Kidney capillary endothelial cell (primary cell): ENCODE data around the gene PROX1.

Experiments
- DNase-seq: peaks from one replicate; pipeline ENCODE4 v3.0.0-alpha.2; 2018; ENCODE audit warnings: low spot score

PROX1 gene, protein sequence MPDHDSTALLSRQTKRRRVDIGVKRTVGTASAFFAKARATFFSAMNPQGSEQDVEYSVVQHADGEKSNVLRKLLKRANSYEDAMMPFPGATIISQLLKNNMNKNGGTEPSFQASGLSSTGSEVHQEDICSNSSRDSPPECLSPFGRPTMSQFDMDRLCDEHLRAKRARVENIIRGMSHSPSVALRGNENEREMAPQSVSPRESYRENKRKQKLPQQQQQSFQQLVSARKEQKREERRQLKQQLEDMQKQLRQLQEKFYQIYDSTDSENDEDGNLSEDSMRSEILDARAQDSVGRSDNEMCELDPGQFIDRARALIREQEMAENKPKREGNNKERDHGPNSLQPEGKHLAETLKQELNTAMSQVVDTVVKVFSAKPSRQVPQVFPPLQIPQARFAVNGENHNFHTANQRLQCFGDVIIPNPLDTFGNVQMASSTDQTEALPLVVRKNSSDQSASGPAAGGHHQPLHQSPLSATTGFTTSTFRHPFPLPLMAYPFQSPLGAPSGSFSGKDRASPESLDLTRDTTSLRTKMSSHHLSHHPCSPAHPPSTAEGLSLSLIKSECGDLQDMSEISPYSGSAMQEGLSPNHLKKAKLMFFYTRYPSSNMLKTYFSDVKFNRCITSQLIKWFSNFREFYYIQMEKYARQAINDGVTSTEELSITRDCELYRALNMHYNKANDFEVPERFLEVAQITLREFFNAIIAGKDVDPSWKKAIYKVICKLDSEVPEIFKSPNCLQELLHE

DNA sequence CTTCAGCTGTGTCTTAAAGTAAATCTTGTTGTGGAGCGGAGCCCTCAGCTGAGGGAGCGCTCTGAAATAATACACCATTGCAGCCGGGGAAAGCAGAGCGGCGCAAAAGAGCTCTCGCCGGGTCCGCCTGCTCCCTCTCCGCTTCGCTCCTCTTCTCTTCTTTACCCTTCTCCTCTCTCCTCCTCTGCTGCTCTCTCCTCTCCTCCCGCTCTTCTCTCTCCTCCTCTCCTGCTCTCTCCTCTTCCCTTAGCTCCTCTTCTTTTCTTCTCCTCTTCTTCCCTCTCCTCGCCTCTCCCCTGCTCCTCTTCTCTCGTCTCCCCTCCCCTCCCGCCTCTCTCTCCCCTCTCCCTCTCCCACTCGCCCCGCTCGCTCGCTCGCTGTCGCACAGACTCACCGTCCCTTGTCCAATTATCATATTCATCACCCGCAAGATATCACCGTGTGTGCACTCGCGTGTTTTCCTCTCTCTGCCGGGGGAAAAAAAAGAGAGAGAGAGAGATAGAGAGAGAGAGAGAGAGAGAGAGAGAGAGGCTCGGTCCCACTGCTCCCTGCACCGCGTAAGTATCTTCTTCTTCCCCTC lies at the start of gene PROX1:
Gene PROX1 (plus strand): TSS at position 47 of the 580 bp plus-strand sequence. CDS start 8,563 bp downstream, outside the sequence.
- DNase-seq, result peak; percentile 57

DNA sequence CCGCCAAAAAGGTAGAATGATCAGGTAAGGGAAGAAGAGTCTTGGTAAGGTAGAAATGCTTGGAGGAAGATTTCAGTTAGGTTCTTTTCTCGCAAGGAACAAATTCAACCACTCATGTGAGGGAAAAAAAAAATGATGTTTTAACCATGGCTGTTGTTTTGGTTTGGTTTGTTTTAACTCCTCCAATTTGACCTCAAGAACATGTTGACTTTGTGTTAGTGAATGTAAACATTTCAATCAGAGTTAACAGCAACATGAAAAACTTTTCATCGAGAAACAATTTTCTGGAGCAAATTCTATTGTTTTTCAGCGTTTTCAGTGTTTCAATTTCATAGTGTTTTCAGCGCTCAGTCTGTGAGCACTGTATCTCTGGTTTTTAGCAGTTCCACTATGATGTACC lies 49.0 kb upstream of the PROX1 start:
- no peak for DNase-seq

DNA sequence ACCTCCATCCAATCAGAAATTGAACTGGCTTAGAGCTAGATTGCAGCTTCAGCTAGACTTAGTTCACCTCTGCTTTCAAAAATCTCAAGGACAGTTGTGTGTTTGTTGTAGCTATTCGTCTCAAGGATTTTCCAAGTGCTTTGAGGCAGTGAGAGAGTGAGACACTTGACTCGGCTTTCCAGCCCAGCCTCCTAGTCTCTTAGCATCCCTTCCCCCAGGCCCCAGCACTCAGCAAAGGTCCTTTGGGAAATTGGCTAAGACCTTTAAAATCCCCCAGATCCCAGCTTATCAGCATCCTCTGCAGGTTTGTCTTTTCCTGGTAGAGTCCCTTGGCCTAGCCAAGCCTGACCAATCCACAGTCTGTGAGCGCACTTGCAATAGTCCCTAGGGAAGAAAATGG lies 47.9 kb upstream of the PROX1 start:
- no peak for DNase-seq

DNA sequence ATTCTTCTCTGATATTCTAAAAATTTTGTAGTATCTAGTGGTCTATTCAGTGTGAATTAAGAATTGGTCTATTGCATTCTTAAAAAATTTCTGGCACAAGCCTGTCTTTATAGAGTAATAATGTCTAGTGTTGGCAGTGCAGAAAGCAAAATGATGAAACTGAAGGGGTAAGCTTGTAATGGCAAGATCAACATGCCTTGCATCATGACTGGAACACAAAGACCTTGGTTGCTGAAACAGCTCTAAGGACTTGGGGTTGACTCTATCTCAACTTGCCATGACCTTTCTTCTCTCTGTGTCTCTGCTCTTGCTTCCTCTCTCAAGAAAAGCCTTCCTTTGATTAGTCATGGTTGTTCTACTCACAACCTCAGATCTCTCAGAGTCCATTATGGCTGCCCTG lies 46.8 kb upstream of the PROX1 start:
- DNase-seq, result no peak

DNA sequence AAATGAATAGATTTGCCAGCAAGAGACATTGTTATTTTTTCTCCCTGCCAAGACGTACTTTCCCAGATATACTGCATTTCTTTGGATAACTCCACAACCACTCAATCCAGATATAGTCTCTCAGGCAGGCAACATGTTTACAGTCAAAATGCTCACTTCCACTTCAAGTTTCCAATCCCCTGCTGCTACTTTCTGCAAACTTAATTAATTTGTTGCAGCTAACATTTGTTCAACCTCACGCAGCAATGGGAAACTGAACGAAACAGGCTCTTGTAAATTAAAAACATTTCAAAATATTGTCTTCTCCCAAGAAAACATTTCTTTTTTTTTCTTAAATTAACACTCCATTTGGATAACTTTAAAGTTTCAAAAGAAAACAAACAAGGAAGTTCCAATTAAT lies 45.7 kb upstream of the PROX1 start:
- no peak for DNase-seq

DNA sequence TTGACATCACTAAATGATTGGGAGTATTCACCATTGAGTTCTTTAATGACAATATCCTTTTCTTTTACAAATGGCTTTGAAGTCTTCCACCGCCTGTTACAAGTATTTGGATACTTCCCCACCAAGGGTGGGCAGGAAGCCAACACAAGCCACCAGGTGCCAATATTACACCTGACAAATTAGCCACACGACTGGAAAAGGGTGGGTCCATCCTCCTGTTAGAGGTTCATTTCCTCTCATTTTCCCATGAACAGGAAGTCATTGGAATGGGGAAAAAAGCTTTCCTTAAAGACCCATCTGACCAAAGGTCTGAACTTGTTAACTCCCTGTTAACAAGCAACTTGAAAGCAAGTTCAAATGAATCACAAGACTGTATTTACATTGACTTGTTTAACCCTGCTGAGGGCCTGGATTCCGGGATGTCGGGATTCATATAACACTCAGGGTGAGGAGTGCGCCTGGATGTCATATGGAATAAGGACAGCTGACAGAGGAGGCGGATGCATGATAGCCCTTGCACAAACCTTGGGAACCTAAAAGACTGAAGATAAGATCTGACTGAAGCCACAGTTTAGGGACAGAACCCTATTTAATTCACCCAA lies 40.5 kb upstream of the PROX1 start:
- DNase-seq, result no peak

DNA sequence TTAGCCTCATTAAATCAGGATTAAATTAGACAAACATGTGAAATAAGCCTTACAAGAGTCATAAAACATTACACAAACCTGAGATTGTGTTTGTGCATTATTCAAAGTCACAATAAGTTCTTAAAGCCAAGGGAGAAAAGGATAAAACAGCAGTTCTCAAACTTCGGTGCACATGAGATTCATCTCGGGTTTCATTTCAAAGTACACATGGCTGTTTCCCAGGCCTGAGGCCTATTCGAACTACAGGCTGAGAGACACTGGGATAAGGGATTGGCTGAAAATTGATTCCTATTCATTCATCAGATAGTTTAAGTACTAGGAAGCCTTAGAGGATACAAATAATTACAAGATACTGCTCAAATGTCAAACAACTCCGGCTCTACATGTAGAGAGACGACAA lies 35.9 kb upstream of the PROX1 start:
- DNase-seq, result no peak

DNA sequence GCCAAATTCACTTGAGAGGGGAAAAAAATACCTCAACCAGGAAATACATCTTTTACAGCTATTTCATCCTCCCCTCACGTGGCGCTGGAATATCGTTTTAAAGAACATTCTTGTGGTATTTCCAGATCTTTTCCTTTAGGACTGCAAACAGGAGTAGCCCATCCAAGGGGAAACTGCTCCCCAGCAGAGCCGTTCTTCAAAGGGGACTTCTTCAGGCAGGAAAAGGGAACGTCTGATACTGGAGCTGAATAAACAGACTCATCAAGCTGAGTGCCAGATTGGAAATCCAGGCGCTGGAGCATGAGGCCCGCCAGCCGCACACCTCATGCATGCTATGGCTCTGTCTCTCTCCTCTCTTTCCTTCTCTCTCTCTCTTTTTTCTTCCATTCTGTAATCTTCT lies 34.0 kb upstream of the PROX1 start:
- no peak for DNase-seq

DNA sequence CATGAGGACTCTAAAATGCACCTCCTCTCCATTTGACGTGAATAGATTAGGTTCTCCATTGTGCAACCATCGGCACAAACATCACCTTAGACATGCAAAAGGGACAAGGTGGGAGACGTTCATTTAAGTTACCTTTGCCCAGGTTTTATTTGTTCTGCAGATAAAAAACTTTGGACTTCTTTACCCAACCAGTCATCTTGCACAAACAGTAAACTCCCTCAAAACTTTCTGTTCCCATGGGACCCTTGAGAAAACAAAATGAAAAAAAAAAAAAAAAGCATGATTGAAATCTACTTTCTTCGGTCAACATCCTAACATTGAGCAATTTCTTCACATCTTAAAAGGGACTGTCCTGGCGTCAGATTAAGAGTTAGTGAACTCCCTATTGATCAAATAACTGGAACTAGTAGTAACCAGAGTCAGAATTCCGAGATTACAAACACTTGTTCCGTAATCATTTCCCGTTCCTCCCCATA lies 31.4 kb upstream of the PROX1 start:
- no peak for DNase-seq

DNA sequence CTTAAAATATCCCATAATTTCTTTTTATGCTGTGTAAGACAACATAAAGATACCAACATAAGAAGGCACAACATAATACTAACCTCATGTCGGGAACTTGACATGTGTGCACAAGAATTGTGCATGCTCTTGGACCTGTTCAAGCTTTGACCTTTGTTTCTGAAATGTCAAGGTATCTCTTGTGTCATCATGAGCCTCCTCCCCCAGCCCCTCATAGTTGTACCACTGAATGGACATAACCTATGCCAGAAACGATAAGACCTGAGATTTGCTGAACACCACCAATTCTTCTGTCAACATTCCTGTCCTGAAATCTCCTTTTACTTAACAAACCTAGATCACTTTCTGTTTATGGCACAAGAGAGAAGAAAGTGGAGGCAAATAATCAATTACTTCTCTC lies 29.4 kb upstream of the PROX1 start:
- DNase-seq, result no peak

DNA sequence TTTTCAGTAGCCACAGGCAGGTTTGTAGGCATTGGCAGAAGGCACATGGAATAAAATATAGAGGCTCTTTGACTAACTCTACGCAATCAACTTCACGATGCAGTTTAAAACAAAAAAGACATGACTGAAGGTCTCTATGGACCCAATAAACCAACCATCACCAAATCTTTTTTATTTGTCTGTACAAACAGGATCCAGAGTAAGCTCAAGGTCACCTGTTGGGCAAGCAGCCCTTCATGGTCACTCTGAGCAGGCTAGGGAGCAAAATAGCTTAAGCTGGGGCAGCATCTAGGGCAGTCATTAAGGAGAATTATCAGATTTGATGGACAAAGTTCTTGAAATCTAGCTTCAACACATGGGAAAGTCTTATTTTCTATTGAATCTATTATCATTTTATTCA lies 26.8 kb upstream of the PROX1 start:
- DNase-seq, result no peak

DNA sequence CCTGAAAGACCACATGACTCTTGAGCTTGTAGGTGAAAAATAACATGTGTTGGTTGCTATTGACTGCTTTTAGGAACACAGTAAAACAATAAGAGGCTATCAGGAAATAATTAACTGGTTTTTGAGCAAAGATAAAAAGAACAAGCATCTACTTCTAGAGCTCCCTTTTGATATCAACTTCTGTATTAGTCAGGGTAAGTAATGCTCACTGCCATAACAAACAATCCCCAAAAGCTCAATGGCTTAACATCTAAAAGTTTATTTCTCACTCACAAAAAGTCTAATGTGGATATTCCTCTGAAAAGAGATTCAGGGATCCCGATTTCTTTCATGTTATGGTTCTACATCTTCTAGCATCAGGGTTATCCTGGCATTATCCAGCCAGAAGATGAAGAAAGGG lies 25.3 kb upstream of the PROX1 start:
- DNase-seq, result no peak

DNA sequence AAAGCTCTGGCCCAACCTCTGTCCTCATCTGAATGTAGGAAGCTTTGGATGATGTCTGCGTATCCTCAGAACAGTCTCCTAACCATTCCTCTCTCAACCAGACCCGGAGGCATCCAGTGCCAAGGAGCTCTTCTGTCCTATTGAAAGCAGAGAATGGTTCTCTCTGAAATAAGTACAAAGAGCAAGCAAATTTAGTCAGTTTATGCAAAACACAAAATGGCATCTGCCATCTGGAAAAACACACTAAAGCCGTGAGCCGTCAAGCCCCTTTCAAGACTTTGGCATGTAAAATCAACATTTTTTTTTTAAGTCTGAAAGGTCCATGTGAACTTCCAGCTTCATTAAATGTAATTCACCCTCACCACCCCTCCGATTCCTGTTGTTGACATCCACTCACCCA lies 21.7 kb upstream of the PROX1 start:
- no peak for DNase-seq

DNA sequence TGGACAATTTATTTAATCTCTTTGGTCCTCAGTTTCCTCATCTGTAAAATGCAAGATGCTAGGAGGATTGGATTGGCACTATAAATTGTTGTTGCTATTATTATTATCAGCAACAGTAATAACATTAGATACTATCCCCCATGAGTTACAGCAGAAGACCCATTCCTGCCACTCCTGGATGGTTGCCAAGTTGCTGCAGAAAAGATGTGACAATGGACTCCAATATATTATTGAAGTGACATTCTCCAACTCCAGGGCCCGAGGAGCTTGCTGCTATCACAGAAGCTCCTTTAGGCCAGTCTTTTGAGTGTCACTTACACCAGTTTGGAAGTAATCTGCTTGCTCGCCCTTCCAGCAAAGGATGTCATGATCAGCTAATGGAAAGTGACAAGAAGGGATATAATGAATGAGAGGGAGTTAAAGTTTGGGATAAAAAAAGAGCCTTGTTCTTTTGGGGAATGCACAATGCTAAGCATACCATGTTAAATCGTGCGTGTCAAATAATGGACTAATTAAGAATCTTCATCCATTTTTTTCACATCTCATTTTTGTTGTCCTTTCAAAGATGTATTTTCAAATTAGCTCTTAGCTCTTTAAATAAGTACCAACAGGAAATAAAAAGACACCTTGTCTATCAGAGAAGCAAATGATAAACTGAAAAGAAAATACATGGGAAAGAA lies 19.5 kb upstream of the PROX1 start:
- DNase-seq, result no peak

DNA sequence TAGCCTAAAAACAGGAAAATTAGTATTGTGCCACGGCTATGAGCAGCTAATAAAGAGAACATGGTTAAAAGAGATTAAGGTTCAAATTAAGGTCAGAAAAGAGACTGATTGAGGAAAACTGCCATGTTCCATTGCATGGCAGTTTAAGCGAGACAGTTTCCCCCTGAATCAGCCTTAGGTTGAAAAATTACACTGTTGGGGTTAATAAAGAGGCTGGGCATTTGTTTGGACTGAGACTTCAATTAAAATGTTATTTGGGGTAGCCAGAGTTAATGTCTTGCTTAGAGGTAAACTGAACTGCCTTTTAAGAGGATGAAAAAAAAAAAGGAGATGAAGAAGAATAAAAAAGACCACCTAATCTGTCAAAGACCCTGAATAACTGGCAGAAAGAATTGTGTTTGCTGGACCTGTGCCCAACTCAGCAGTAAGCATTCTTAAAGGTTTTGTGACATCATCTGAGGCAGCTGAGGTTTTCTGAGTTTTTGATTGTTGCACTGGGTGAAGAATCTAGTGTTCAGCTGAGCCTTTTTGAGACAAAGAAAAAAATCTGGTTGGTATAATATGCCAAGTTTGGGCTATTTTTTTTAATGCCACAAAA lies 17.7 kb upstream of the PROX1 start:
- no peak for DNase-seq

DNA sequence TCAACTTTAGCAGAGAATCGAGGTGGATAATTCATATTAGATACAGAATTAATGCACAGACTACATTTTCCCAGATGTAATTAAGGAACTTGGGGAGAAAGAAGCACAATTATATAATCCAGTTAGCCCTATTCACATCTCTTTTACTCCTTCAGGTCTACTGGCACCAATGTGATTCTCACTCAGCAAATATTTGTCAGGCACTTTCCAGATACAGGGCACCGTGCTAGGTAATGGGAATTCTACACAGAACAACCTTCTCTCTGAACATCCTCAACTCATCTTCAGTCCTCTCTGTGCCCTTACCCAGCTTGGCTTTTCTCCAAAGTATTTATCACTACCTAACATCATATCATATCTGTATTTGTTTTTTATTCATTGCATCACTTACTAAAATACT lies 15.6 kb upstream of the PROX1 start:
- no peak for DNase-seq

DNA sequence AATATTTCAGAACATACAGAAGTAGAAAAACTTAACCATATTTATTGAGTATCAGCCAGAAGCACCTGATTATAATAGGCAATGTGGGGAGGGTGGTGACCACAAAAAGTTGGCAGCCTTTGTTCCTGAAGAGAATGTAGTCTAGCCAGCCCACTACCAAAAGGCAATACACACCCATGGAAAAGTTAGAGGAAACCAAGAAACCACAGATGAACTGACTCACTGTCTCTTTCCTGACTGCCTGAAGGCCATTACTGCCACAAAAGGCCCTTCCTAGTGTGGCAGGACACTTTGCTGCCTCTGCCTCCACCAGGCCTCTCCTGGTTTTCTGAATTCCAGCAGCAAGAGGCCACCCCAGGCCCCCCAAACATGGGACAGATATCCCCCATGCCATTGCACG lies 14.6 kb upstream of the PROX1 start:
- no peak for DNase-seq

DNA sequence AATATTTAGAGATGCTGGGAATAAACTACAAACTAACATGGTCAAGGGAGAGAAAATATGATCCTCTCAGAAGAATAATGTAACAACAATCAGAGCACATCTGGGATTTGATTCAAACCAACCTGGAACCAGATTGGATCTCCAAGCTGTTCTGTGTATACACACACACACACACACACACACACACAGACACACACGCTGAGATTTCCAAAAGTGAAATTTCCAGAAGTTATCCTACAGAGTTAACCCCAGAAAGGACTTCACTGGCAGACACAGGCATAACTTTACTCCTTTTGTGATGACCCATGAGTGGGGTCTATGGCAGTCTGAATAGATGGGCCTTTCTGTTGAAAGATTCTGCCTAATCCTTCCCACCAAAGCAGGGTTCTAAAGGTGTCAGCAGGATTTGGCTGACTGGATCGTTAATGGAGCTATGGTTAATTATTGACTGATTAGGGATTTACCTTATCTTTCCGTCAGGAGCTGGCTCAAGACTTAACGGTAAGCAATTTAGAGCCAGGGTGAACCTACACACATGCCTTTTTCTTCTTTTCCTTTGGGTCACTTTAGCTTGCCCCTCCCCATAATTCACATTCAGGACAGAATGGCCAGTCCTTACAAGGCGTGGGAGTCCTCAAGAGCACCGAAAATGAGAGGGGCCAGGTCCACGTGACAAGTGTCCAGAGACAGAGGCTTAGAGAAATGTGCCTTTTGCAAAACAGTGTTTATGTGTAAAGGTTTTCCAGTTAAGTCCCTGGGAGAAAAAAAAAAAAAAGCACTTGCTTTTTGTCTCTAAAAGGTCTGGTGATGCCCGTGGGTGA lies 10.9 kb upstream of the PROX1 start:
- DNase-seq, result no peak

DNA sequence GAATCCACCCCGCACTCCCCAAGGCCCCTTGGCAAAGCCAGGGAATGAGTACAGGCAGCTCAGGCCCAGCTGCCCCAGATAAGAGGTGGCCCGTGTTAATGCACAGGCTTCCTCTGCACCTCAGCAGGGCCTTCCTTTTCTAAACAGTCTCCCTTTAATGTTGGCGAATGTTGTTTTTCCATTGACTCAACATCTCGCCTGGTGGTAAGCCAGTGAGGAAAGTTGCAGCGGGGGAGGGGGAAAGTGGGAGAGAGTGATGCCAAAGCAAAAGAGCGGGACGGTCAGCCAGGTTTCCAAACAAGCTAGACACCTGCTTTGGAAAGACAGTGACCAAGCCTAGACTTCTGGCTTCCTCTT lies 10.3 kb upstream of the PROX1 start:
- DNase-seq, result no peak

DNA sequence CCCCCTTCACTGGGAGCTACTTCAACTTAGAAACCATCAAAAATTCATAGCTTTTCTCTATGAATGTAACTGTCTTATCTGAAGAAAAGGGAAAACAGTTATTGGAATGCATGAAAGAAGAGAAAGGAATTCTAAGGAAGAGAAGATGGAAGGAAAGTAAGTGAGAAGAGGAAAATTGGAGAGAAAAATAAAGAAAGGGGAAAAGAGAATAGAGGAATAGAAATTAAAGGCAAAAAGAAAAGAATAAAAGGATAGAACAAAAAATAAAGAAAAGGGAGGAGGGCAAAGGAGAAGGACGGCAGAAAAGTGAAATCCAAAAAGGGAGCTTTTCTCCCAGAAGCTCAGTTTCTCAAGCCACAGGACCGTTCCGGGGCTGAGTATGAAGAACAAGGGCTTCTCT lies 9.9 kb upstream of the PROX1 start:
- DNase-seq, result no peak
